Adrenal gland (tissue), 12 donors: ENCODE measurements around the gene CALHM3. TPM values are rescaled to one million over a fixed set of nuclear protein-coding genes. Genes with fewer than 3 reads are reported as not detected.

Source experiments
- DNase-seq, 7 donors: peaks; one replicate each; pipeline ENCODE4 v3.0.0-alpha.2; 2019 to 2020
- H3K27ac ChIP-seq, 5 donors: fragments of 200-600 bp; sonication (generic) in 4 of 5; 1 replicate in 3 of 5; 2 replicates in 2 of 5; pipeline versions ENCODE4 v1.5.1 to v1.8.0; 2016 to 2020; ENCODE audit warnings: mild to moderate bottlenecking in 1 of 5
- H3K27me3 ChIP-seq: fragments of 200-600 bp; 2 replicates; pipeline ENCODE4 v1.8.0; 2021
- H3K36me3 ChIP-seq, 2 donors: fragments of 200-600 bp; replicated peaks in 1 of 2; 1 replicate in 1 of 2; 2 replicates in 1 of 2; pipeline versions ENCODE4 v1.5.1 to v1.8.0; 2018 to 2022
- H3K4me1 ChIP-seq, 2 donors: fragments of 200-600 bp; replicated peaks in 1 of 2; 1 replicate in 1 of 2; 2 replicates in 1 of 2; pipeline versions ENCODE4 v1.5.1 to v1.8.0; 2018 to 2021
- H3K4me3 ChIP-seq, 4 donors: fragments of 200-600 bp; sonication (generic) in 3 of 4; one replicate each; pipeline ENCODE4 v1.5.1; 2016 to 2018
- H3K9me3 ChIP-seq, 3 donors: fragments of 200-600 bp; sonication (generic) in 1 of 3; replicated peaks in 1 of 3; 1 replicate in 2 of 3; 2 replicates in 1 of 3; pipeline versions ENCODE4 v1.5.1 to v1.8.0; 2016 to 2021
- POLR2A ChIP-seq, 2 donors: fragments of 450-650 bp; IDR thresholded peaks; one replicate each; pipeline ENCODE4 v1.6.1; 2017; ENCODE audit warnings: antibody characterized with exemption in 2 of 2, mild to moderate bottlenecking in 2 of 2, moderate library complexity in 1 of 2
- WGBS, 4 donors: extraction: QIAGEN DNeasy Blood & Tissue Kit in 2 of 4; methylation state at CpG; one replicate each; pipeline versions ENCODE4 v1.1.5 to v1.1.7; 2013 to 2017; 5-methylcytosine and 5-hydroxymethylcytosine counted together
- intact Hi-C, 2 donors: fragments of 100-400 bp; cut with DNase I; formaldehyde crosslinking; loops; one replicate each; pipeline versions ENCODE4 v1.14.1 to v1.15.0; 2022 to 2023
- polyA plus RNA-seq, 3 donors: library from polyadenylated mRNA; stranded (reverse); fragments of 200-250 nt in 2 of 3; fragments of 350-450 nt in 1 of 3; fragmentation: Illumina TruSeq in 1 of 3; extraction: RNeasy Lipid Tissue Mini Kit (QIAGEN cat#74804) in 1 of 3; gene quantifications; one replicate each; pipeline ENCODE4 v1.2.3, GENCODE V29; 2013 to 2014
- total RNA-seq, 9 donors: library from RNA; depleted of rRNA in 4 of 9; stranded (reverse); fragments of >200 nt in 4 of 9; fragments of 120-200 nt in 1 of 9; fragmentation: NEBNext Ultra II Directional in 1 of 9; extraction: Animal tissue kit (Norgen Biotek cat#: 25700) in 1 of 9; gene quantifications; one replicate each; pipeline versions ENCODE4 v1.1.0 to v1.2.4, GENCODE V29; 2013 to 2023
- TF ChIP-seq, protein P1 (sequence below), 6 experiments: fragments of 450-650 bp in 4 of 6; fragments of 200-600 bp in 2 of 6; sonication (generic) in 1 of 6; IDR thresholded peaks; 1 replicate in 5 of 6; 2 replicates in 1 of 6; pipeline versions ENCODE4 v1.5.1 to v1.8.0; 2016 to 2021; ENCODE audit warnings: antibody characterized with exemption in 6 of 6, mild to moderate bottlenecking in 2 of 6, moderate library complexity in 1 of 6
- donor health status: healthy with polysubstance abuse.
- donor health status: Bipolar disorder and iron deficiency.
- donor health status: DM: yes; HTN: yes; CAD: no.
- donor health status: DM: no; HTN: no; CAD: no.
- donor health status: DM: no; HTN: no; CAD: no.
- donor health status: DM: yes; HTN: yes; CAD: no.

CALHM3 gene
- total and polyA plus RNA-seq, 12 donors = 0.03 TPM; not detected in 11

DNA sequence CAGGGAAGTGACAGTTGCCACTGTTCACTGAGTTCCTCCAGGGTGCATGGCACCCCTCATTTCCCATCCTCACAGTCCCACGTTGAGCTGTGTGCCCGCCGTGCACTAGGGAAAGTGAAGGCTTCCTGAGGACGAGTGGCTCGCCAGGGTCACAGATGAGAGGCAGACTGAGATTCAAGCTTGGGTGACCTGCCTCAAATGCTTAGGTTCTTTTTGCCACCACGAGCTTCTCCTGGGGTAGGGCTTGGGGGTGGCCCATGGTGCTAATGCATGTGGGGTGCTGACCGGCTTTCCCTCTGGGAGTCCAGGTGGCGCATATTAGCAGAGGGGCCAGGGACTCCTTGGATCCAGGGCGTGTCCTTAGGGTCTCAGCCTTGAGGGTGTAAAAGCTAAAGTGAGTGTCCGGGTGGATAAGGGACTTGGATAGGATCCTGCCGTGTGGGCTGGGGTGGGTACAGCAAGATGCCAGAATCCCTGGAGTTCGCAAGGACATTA is 28.8 kb downstream of the CALHM3 start:
- peak overlapping the region in 3 of 5 donors; percentile 74 to 96 (median 92) for H3K27ac ChIP-seq
- peaks cover 0 to 49% of the 10 kb centered on the region in 2 donors for H3K36me3 ChIP-seq
- intact Hi-C loops = no loop called here
- peak overlapping the region in 1 of 4 donors; percentile 85 for H3K4me3 ChIP-seq
- TF ChIP-seq POLR2A (IDR thresholded peaks at IDR 0.05) = no peak
- TF ChIP-seq, protein P1, sequence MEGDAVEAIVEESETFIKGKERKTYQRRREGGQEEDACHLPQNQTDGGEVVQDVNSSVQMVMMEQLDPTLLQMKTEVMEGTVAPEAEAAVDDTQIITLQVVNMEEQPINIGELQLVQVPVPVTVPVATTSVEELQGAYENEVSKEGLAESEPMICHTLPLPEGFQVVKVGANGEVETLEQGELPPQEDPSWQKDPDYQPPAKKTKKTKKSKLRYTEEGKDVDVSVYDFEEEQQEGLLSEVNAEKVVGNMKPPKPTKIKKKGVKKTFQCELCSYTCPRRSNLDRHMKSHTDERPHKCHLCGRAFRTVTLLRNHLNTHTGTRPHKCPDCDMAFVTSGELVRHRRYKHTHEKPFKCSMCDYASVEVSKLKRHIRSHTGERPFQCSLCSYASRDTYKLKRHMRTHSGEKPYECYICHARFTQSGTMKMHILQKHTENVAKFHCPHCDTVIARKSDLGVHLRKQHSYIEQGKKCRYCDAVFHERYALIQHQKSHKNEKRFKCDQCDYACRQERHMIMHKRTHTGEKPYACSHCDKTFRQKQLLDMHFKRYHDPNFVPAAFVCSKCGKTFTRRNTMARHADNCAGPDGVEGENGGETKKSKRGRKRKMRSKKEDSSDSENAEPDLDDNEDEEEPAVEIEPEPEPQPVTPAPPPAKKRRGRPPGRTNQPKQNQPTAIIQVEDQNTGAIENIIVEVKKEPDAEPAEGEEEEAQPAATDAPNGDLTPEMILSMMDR (IDR thresholded peaks at IDR 0.05) = no peak
- H3K27me3 ChIP-seq = no peaks in the 10 kb centered on the region
- DNase-seq = no peak
- 73 to 84% (median 81%) methylated on average over 8 to 12 of the region's 12 CpGs for WGBS, 4 donors
- H3K9me3 ChIP-seq = no peaks in the 10 kb centered on the region
- peaks cover 29 to 64% of the 10 kb centered on the region in 2 donors for H3K4me1 ChIP-seq

DNA sequence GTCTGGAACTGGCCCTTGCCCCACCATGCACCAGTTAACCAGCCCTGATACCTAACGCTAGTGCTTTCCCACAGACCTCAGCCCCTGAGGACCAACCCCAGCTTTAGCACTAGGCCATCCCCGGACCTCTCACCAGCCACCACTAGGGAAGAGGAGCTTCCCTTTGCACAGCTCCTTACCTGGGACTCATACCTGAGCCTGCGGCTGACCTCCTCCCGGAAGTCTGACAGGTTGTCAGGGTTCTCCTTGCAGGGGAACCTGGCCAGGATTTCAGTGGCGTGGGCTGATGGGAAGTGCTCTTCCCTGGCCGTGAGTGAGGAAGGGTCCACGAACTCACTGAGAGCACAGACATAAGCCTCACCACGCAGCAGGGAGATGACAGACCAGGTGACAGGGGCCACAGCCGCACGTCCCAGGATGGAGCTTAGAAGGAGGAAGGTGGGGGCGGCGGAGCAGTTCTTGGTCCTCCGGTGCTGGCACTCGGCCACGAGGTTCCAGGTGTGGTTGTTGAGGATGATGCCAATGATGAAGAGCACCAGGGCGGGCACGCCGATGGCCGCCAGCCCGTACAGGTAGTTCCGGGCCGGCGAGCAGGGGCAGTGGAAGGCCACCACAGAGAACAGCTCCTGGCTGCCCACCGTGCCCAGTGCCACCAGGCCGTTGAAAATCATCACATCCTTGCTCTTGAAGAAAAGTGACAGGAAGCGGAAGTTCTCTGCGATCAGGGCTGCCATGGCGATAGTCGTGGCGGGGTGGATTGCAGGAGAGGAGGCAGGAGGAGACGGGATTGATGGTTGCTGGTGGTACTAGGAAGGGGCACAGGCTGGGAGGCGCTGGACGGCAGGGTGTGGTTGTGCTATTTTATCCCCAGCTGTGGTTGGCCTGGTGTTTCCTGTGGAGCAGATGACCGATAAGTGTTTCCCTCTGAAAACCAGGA is 29.6 kb downstream of the CALHM3 start:
- intact Hi-C loops = no loop called here
- peak overlapping the region in 1 of 4 donors; percentile 7 for H3K4me3 ChIP-seq
- H3K27me3 ChIP-seq = no peaks in the 10 kb centered on the region
- H3K27ac ChIP-seq = peak overlapping the region in 3 of 5 donors; percentile 18 to 96 (median 92)
- peaks cover 33 to 71% of the 10 kb centered on the region in 2 donors for H3K4me1 ChIP-seq
- H3K36me3 ChIP-seq = peaks cover 0 to 56% of the 10 kb centered on the region in 2 donors
- 84 to 89% (median 87%) methylated on average over 24 to 34 of the region's 34 CpGs for WGBS, 4 donors
- H3K9me3 ChIP-seq = no peaks in the 10 kb centered on the region
- TF ChIP-seq, protein P1 (IDR thresholded peaks at IDR 0.05) = no peak
- no peak for TF ChIP-seq POLR2A (IDR thresholded peaks at IDR 0.05)
- no peak for DNase-seq

- peak in 6 of 7 donors; percentile 63 to 75 (median 66) for DNase-seq
- peak overlapping the region in 2 of 5 donors; percentile 92 to 96 for H3K27ac ChIP-seq
- no peak for TF ChIP-seq POLR2A (IDR thresholded peaks at IDR 0.05)
- TF ChIP-seq, protein P1 (IDR thresholded peaks at IDR 0.05) = no peak
- peaks cover 33 to 71% of the 10 kb centered on the region in 2 donors for H3K4me1 ChIP-seq
- 14 to 42% (median 31%) methylated on average over 1 of the region's 1 CpG for WGBS, 4 donors
- H3K4me3 ChIP-seq = peak overlapping the region in 1 of 4 donors; percentile 7
- intact Hi-C loops = no loop called here
- no peaks in the 10 kb centered on the region for H3K27me3 ChIP-seq
- no peaks in the 10 kb centered on the region for H3K9me3 ChIP-seq
- H3K36me3 ChIP-seq = peaks cover 0 to 63% of the 10 kb centered on the region in 2 donors
These were observed 30.3 kb downstream of the CALHM3 start for GRCh38 chr10:103448746-103449145.

- TF ChIP-seq POLR2A (IDR thresholded peaks at IDR 0.05) = no peak
- TF ChIP-seq, protein P1 (IDR thresholded peaks at IDR 0.05) = no peak
- Histone ChIP-seq H3K9me3 (no peaks in the 10 kb centered on the region), H3K27me3 (no peaks in the 10 kb centered on the region), H3K36me3 (peaks cover 0 to 76% of the 10 kb centered on the region in 2 donors), H3K27ac (peak overlapping the region in 4 of 5 donors; percentile 90 to 96 (median 94)), H3K4me3 (no peak overlapping the region), H3K4me1 (peaks cover 33 to 73% of the 10 kb centered on the region in 2 donors)
- 87 to 96% (median 96%) methylated on average over 3 to 23 of the region's 23 CpGs for WGBS, 4 donors
- intact Hi-C loops = no loop called here
- no peak for DNase-seq
These were observed 31.9 kb downstream of the CALHM3 start for GRCh38 chr10:103447187-103447586.
